ENCODE results near the gene ACTL10. TPM values are rescaled to one million over a fixed set of nuclear protein-coding genes. Genes with fewer than 3 reads are reported as not detected.

Gene ACTL10
- total and polyA plus RNA-seq, 2 donors (not counting 1 experiment from before 2014, with no cell fraction given): 1.2 to 6.3 TPM

DNA sequence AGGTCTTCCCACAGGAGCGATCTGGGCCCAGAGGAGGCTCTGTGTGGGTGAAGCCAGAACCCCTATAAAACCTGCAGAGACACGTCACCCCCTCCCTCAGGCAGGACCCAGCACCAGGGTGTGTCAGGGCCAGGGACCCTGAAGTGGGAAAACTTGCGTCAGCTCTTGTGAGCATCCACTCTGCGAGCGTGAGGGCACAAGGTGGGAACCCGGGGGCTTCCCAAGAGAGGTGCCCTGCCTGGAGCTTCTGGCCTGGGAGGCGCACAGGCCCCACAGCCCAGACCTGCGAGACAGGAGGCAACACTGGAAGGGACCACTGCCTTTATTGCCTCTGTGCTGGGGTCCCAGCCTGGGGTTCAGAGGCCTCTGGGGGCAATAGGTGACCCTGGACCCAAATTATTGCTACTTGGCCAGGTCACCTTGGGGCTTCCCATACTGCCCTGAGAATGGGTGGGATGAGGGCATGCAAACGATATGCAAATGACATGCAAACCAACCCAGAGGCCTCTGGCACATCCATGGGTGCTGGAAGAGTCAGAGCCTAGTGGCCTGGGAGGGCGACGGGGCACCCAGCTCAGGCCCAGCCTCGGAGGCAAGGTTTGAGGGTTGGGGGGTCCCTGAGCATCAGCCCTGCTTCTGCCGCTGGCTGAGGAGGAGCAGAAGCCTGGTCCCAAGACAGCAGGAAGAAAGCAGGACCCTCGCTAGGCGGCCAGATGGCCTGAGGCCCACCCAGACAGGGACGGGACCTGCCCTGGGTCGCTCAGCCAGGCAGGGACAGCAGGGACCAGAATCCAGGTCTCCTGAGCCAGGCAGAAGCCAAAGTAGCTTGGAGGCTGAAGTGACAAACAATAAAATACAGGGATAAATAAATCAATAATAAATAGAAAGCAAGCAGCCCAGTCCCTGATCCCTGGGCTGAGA, 9.7 kb upstream of the ACTL10 start:
- POLR2A ChIA-PET: no interaction called here

DNA sequence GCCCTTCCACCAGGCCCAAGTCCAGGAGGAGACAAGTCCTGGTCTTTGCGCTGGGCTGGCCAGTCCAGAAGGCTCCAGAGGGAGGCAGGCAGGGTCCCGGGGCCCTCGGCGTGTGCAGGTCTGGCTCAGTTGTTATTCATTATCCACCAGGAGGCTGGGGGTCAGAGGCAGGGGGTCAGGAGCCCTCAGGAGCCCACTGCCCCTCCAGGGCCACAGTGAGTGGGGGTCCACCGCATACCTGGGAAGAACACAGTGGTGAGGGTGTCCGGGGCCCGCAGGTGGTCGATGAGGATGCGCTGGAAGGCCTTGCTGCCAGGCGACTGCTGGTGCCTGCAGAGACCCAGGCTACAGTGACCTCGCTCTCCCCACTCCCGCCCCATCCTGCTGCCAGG, 9.0 kb upstream of the ACTL10 start:
- ATAC-seq (ENCODE audit: low read depth): no peak
- CTCF ChIA-PET: no interaction called here
- H3K27ac Mint-ChIP-seq: no peak overlapping the region

More for the DNA sequence above, 9.7 kb upstream of the ACTL10 start:
- WGBS (ENCODE audit: insufficient coverage): 98% methylated on average over 16 of the region's 17 CpGs
- H3K9me3 ChIP-seq (ENCODE audit: control extremely low read depth in 1 of 3, control insufficient read depth in 2 of 3, insufficient read depth in 1 of 3, low read length in 2 of 3): no peaks in the 10 kb centered on the region
- DNase-seq (no peak), ATAC-seq (ENCODE audit: low read depth) (no peak)
- no peak overlapping the region for H3K4me3 Mint-ChIP-seq
- H3K27me3 Mint-ChIP-seq: no peaks in the 10 kb centered on the region
- peaks cover 0 to 9% of the 10 kb centered on the region in 2 donors for H3K4me1 ChIP-seq (ENCODE audit: control insufficient read depth in 2 of 2, insufficient read depth in 2 of 2, low read length in 2 of 2)
- H4K20me1 ChIP-seq (ENCODE audit: control insufficient read depth, insufficient read depth, low read length, poor library complexity, severe bottlenecking): no peaks in the 10 kb centered on the region
- H3K27ac Mint-ChIP-seq: no peak overlapping the region
- H3K27ac ChIP-seq (ENCODE audit: low read length in 2 of 2): no peak overlapping the region
- no peak overlapping the region for H3K4me2 ChIP-seq (replicated peaks; ENCODE audit: low read depth, low read length, poor library complexity, severe bottlenecking)
- CTCF ChIA-PET: no interaction called here
- H3K4me3 ChIP-seq (ENCODE audit: control extremely low read depth in 1 of 5, extremely low read depth in 1 of 5, insufficient read depth in 1 of 5, low read depth in 2 of 5, low read length in 4 of 5): no peak overlapping the region
- no peak overlapping the region for H2AFZ ChIP-seq (ENCODE audit: insufficient read depth, low read depth, low read length, poor library complexity, severe bottlenecking)
- H3K4me1 Mint-ChIP-seq: peaks cover 5% of the 10 kb centered on the region
- H3K27me3 ChIP-seq (replicated peaks in 1 of 4; ENCODE audit: control extremely low read depth in 1 of 4, control insufficient read depth in 3 of 4, insufficient read depth in 4 of 4, low read length in 3 of 4): no peaks in the 10 kb centered on the region
- TF ChIP-seq, protein P1, sequence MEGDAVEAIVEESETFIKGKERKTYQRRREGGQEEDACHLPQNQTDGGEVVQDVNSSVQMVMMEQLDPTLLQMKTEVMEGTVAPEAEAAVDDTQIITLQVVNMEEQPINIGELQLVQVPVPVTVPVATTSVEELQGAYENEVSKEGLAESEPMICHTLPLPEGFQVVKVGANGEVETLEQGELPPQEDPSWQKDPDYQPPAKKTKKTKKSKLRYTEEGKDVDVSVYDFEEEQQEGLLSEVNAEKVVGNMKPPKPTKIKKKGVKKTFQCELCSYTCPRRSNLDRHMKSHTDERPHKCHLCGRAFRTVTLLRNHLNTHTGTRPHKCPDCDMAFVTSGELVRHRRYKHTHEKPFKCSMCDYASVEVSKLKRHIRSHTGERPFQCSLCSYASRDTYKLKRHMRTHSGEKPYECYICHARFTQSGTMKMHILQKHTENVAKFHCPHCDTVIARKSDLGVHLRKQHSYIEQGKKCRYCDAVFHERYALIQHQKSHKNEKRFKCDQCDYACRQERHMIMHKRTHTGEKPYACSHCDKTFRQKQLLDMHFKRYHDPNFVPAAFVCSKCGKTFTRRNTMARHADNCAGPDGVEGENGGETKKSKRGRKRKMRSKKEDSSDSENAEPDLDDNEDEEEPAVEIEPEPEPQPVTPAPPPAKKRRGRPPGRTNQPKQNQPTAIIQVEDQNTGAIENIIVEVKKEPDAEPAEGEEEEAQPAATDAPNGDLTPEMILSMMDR (IDR thresholded peaks at IDR 0.05): no peak
- no peak for TF ChIP-seq EZH2 (IDR thresholded peaks at IDR 0.05; ENCODE audit: borderline replicate concordance, insufficient read depth, low read depth, low read length, poor library complexity, severe bottlenecking)
- no peaks in the 10 kb centered on the region for H3K36me3 ChIP-seq (replicated peaks in 1 of 2; ENCODE audit: control extremely low read depth in 1 of 2, control insufficient read depth in 1 of 2, extremely low read depth in 1 of 2, insufficient read depth in 2 of 2, low read length in 1 of 2)
- intact Hi-C loops (cut with micrococcal nuclease): no loop called here
- no peaks in the 10 kb centered on the region for H3K79me2 ChIP-seq (ENCODE audit: control insufficient read depth, insufficient read depth, low read length)
- H3K9ac ChIP-seq (ENCODE audit: low read length): no peak overlapping the region
- H3K9me3 Mint-ChIP-seq (ENCODE audit: insufficient read depth): no peaks in the 10 kb centered on the region

More for the DNA sequence above, 9.0 kb upstream of the ACTL10 start:
- H3K4me3 Mint-ChIP-seq: no peak overlapping the region
- H3K4me2 ChIP-seq (replicated peaks; ENCODE audit: low read depth, low read length, poor library complexity, severe bottlenecking): no peak overlapping the region
- intact Hi-C loops (cut with micrococcal nuclease): no loop called here
- peaks cover 1% of the 10 kb centered on the region for H3K79me2 ChIP-seq (ENCODE audit: control insufficient read depth, insufficient read depth, low read length)
- H3K4me1 Mint-ChIP-seq: peaks cover 5% of the 10 kb centered on the region
- no peaks in the 10 kb centered on the region for H3K27me3 Mint-ChIP-seq
- H3K36me3 ChIP-seq (replicated peaks in 1 of 2; ENCODE audit: control extremely low read depth in 1 of 2, control insufficient read depth in 1 of 2, extremely low read depth in 1 of 2, insufficient read depth in 2 of 2, low read length in 1 of 2): no peaks in the 10 kb centered on the region
- H3K9me3 Mint-ChIP-seq (ENCODE audit: insufficient read depth): no peaks in the 10 kb centered on the region
- peaks cover under 1 to 11% of the 10 kb centered on the region in 2 donors for H3K4me1 ChIP-seq (ENCODE audit: control insufficient read depth in 2 of 2, insufficient read depth in 2 of 2, low read length in 2 of 2)
- H4K20me1 ChIP-seq (ENCODE audit: control insufficient read depth, insufficient read depth, low read length, poor library complexity, severe bottlenecking): no peaks in the 10 kb centered on the region
- H3K27ac ChIP-seq (ENCODE audit: low read length in 2 of 2): no peak overlapping the region
- no peak overlapping the region for H3K9ac ChIP-seq (ENCODE audit: low read length)
- no peaks in the 10 kb centered on the region for H3K9me3 ChIP-seq (ENCODE audit: control extremely low read depth in 1 of 3, control insufficient read depth in 2 of 3, insufficient read depth in 1 of 3, low read length in 2 of 3)
- POLR2A ChIA-PET: no interaction called here
- 100% methylated on average over 11 of the region's 12 CpGs for WGBS (ENCODE audit: insufficient coverage)
- no peak for DNase-seq
- H2AFZ ChIP-seq (ENCODE audit: insufficient read depth, low read depth, low read length, poor library complexity, severe bottlenecking): no peak overlapping the region
- TF ChIP-seq EZH2 (IDR thresholded peaks at IDR 0.05; ENCODE audit: borderline replicate concordance, insufficient read depth, low read depth, low read length, poor library complexity, severe bottlenecking): no peak
- TF ChIP-seq, protein P1 (IDR thresholded peaks at IDR 0.05): no peak
- no peak overlapping the region for H3K4me3 ChIP-seq (ENCODE audit: control extremely low read depth in 1 of 5, extremely low read depth in 1 of 5, insufficient read depth in 1 of 5, low read depth in 2 of 5, low read length in 4 of 5)
- no peaks in the 10 kb centered on the region for H3K27me3 ChIP-seq (replicated peaks in 1 of 4; ENCODE audit: control extremely low read depth in 1 of 4, control insufficient read depth in 3 of 4, insufficient read depth in 4 of 4, low read length in 3 of 4)
